ENCODE measurements around the gene ZFP36L2.

ZFP36L2 gene

DNA sequence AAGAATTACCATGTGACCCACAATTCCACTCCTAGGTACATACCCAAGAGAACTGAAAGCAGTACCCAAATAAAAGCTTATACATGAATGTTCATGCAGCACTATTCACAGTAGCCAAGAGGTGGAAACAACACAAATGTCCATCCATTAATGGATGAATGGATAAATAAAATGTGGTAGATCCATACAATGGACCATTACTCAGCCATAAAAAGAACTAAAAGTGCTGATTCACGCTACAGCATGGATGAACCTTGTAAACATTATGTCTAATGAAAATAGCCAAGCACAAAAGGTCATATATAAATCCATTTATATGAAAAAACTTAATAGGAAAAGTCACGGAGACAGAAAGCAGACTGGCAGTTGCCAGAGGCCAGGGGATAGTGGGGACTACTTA lies 23.6 kb upstream of the ZFP36L2 start:
- H3K9me3 ChIP-seq (ENCODE audit: insufficient read depth, low read length) = no peaks in the 10 kb centered on the region
- H4K20me1 ChIP-seq (ENCODE audit: insufficient read depth, low read length) = no peaks in the 10 kb centered on the region
- H3K9ac ChIP-seq (ENCODE audit: low read length) = no peak overlapping the region
- no peak overlapping the region for H3K4me3 ChIP-seq (ENCODE audit: low read length)
- H3K36me3 ChIP-seq (replicated peaks; ENCODE audit: low read depth, low read length) = no peaks in the 10 kb centered on the region
- H3K79me2 ChIP-seq (ENCODE audit: low read length) = no peaks in the 10 kb centered on the region
- no peak overlapping the region for H3K27ac ChIP-seq (ENCODE audit: low read length)
- TF ChIP-seq, protein P1, sequence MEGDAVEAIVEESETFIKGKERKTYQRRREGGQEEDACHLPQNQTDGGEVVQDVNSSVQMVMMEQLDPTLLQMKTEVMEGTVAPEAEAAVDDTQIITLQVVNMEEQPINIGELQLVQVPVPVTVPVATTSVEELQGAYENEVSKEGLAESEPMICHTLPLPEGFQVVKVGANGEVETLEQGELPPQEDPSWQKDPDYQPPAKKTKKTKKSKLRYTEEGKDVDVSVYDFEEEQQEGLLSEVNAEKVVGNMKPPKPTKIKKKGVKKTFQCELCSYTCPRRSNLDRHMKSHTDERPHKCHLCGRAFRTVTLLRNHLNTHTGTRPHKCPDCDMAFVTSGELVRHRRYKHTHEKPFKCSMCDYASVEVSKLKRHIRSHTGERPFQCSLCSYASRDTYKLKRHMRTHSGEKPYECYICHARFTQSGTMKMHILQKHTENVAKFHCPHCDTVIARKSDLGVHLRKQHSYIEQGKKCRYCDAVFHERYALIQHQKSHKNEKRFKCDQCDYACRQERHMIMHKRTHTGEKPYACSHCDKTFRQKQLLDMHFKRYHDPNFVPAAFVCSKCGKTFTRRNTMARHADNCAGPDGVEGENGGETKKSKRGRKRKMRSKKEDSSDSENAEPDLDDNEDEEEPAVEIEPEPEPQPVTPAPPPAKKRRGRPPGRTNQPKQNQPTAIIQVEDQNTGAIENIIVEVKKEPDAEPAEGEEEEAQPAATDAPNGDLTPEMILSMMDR (IDR thresholded peaks at IDR 0.05; ENCODE audit: low read depth, low read length) = no peak
- TF ChIP-seq EZH2phosphoT487 (IDR thresholded peaks at IDR 0.05; ENCODE audit: low read depth) = no peak
- H2AFZ ChIP-seq (ENCODE audit: low read depth, low read length) = no peak overlapping the region
- H3K4me1 ChIP-seq (ENCODE audit: low read length) = no peaks in the 10 kb centered on the region
- H3K27me3 ChIP-seq (ENCODE audit: low read depth, low read length) = no peaks in the 10 kb centered on the region
- no peak overlapping the region for H3K4me2 ChIP-seq (ENCODE audit: low read length)

DNA sequence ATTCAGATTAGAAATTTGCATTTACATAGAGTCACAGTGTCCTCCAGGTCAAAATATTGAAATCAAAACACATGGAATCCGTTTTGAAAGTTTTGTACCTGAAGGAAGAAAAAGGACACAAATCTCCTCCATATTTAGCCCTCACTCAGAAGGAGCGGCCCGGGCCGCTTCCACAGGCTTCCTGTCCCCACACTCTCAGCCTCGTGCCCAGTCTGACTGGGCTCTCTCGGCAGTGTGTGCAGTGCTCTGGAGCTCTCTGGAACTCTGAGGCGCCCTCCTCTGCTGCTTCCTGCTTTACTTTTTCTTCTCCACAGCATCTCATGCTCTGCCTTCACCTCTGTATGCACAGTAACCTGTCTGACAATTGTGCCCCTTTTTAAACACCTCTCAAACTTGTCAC lies 22.2 kb upstream of the ZFP36L2 start:
- TF ChIP-seq, protein P1 (IDR thresholded peaks at IDR 0.05; ENCODE audit: low read depth, low read length) = no peak
- TF ChIP-seq EZH2phosphoT487 (IDR thresholded peaks at IDR 0.05; ENCODE audit: low read depth) = no peak

DNA sequence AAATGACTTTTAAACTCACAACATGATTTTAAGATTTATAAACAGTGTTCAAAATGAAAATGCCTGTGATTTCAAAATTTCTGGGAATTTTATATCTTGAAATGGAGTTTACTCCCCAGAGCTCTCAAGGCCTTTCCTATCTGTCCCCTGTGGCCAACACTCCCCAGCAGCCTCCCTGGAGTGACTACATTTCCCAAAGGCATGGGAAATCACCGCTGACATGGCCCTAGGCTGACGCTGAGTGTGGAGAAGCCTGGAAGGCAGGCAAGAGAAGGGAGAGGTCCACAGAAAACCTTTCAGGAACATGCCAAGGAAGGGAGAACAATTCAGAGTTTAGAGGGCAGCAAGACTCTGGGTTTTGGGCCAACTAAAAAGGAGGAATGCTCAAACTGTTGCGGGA lies 20.2 kb upstream of the ZFP36L2 start:
- Histone ChIP-seq H3K4me2 (ENCODE audit: low read length) (no peak overlapping the region), H3K27ac (ENCODE audit: low read length) (no peak overlapping the region), H3K36me3 (replicated peaks; ENCODE audit: low read depth, low read length) (no peaks in the 10 kb centered on the region), H4K20me1 (ENCODE audit: insufficient read depth, low read length) (no peaks in the 10 kb centered on the region), H3K27me3 (ENCODE audit: low read depth, low read length) (no peaks in the 10 kb centered on the region), H3K4me1 (ENCODE audit: low read length) (no peaks in the 10 kb centered on the region), H3K9ac (ENCODE audit: low read length) (no peak overlapping the region), H3K79me2 (ENCODE audit: low read length) (no peaks in the 10 kb centered on the region), H3K4me3 (ENCODE audit: low read length) (no peak overlapping the region), H3K9me3 (ENCODE audit: insufficient read depth, low read length) (no peaks in the 10 kb centered on the region), H2AFZ (ENCODE audit: low read depth, low read length) (no peak overlapping the region)
- no peak for TF ChIP-seq EZH2phosphoT487 (IDR thresholded peaks at IDR 0.05; ENCODE audit: low read depth)
- TF ChIP-seq, protein P1 (IDR thresholded peaks at IDR 0.05; ENCODE audit: low read depth, low read length) = no peak

More for the DNA sequence above, 22.2 kb upstream of the ZFP36L2 start:
- H3K9me3 ChIP-seq (ENCODE audit: insufficient read depth, low read length) = no peaks in the 10 kb centered on the region
- H3K36me3 ChIP-seq (replicated peaks; ENCODE audit: low read depth, low read length) = no peaks in the 10 kb centered on the region
- no peak overlapping the region for H3K4me2 ChIP-seq (ENCODE audit: low read length)
- H3K27ac ChIP-seq (ENCODE audit: low read length) = no peak overlapping the region
- H3K4me1 ChIP-seq (ENCODE audit: low read length) = no peaks in the 10 kb centered on the region
- H4K20me1 ChIP-seq (ENCODE audit: insufficient read depth, low read length) = no peaks in the 10 kb centered on the region
- no peaks in the 10 kb centered on the region for H3K79me2 ChIP-seq (ENCODE audit: low read length)
- H3K9ac ChIP-seq (ENCODE audit: low read length) = no peak overlapping the region
- H2AFZ ChIP-seq (ENCODE audit: low read depth, low read length) = no peak overlapping the region
- no peak overlapping the region for H3K4me3 ChIP-seq (ENCODE audit: low read length)
- H3K27me3 ChIP-seq (ENCODE audit: low read depth, low read length) = no peaks in the 10 kb centered on the region

DNA sequence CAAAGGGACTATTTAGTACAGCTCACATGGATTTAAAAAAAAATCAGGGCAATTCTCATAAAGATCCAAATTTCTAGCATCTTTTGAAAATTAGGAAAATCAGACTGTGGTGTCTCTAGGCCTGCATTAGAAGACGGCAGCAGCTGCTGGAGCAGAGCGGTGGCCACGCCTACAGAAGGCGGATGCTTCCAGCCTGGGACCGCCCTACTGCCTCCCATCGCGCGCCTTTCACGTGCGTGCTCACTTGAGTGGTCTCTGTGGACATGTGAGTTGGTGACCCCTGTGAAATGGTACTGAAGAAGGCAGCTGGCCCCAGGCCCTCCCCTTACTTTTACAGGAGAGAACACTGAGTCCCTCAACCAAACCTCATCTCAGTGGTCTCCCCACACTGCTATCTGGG lies 15.2 kb upstream of the ZFP36L2 start:
- no peak overlapping the region for H3K4me3 ChIP-seq (ENCODE audit: low read length)
- H3K9me3 ChIP-seq (ENCODE audit: insufficient read depth, low read length) = no peaks in the 10 kb centered on the region
- no peaks in the 10 kb centered on the region for H3K36me3 ChIP-seq (replicated peaks; ENCODE audit: low read depth, low read length)
- no peak overlapping the region for H2AFZ ChIP-seq (ENCODE audit: low read depth, low read length)
- no peaks in the 10 kb centered on the region for H3K79me2 ChIP-seq (ENCODE audit: low read length)
- H3K9ac ChIP-seq (ENCODE audit: low read length) = no peak overlapping the region
- H4K20me1 ChIP-seq (ENCODE audit: insufficient read depth, low read length) = no peaks in the 10 kb centered on the region
- H3K27ac ChIP-seq (ENCODE audit: low read length) = no peak overlapping the region
- H3K4me2 ChIP-seq (ENCODE audit: low read length) = no peak overlapping the region
- H3K27me3 ChIP-seq (ENCODE audit: low read depth, low read length) = no peaks in the 10 kb centered on the region
- H3K4me1 ChIP-seq (ENCODE audit: low read length) = peaks cover 29% of the 10 kb centered on the region
- TF ChIP-seq EZH2phosphoT487 (IDR thresholded peaks at IDR 0.05; ENCODE audit: low read depth) = no peak
- TF ChIP-seq, protein P1 (IDR thresholded peaks at IDR 0.05; ENCODE audit: low read depth, low read length) = no peak

All from OCI-LY3 (cell line).